22Rv1 (cell line): Measurements from ENCODE around the gene C11orf58.

ENCODE experiments used
- H3K27ac ChIP-seq: fragments of 450-650 bp; 2 replicates; pipeline ENCODE4 v1.5.1; 2017
- ZFX ChIP-seq: fragments of 450-650 bp; IDR thresholded peaks from 2 replicates; pipeline ENCODE4 v1.6.1; 2017; ENCODE audit warnings: antibody characterized with exemption, borderline replicate concordance
- TF ChIP-seq, protein P1 (sequence below): fragments of 450-650 bp; IDR thresholded peaks from 2 replicates; pipeline ENCODE4 v1.5.1; 2017; ENCODE audit warnings: mild to moderate bottlenecking

Gene C11orf58

DNA sequence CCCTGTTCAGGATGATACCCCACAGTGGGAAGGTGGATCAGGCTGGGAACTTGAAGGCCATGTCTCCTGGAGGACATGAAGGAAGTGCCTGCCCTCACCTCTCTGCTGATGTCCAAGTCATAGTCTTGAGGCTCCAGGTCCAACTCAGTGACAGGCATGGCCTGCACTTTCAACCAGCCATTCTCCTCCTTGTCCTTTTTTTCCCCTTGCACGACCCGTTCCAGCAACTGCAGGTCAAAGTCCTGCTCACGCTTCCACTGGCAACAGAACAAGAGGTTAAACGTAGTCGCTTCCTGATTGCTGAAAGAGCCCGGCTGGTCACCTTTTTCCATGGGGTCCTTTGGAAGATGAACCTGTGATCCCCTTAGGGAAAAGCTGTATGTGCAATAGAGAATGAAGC lies 47.7 kb downstream of the C11orf58 start:
- no peak overlapping the region for H3K27ac ChIP-seq
- TF ChIP-seq, protein P1, sequence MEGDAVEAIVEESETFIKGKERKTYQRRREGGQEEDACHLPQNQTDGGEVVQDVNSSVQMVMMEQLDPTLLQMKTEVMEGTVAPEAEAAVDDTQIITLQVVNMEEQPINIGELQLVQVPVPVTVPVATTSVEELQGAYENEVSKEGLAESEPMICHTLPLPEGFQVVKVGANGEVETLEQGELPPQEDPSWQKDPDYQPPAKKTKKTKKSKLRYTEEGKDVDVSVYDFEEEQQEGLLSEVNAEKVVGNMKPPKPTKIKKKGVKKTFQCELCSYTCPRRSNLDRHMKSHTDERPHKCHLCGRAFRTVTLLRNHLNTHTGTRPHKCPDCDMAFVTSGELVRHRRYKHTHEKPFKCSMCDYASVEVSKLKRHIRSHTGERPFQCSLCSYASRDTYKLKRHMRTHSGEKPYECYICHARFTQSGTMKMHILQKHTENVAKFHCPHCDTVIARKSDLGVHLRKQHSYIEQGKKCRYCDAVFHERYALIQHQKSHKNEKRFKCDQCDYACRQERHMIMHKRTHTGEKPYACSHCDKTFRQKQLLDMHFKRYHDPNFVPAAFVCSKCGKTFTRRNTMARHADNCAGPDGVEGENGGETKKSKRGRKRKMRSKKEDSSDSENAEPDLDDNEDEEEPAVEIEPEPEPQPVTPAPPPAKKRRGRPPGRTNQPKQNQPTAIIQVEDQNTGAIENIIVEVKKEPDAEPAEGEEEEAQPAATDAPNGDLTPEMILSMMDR = no peak
- no peak for TF ChIP-seq ZFX

DNA sequence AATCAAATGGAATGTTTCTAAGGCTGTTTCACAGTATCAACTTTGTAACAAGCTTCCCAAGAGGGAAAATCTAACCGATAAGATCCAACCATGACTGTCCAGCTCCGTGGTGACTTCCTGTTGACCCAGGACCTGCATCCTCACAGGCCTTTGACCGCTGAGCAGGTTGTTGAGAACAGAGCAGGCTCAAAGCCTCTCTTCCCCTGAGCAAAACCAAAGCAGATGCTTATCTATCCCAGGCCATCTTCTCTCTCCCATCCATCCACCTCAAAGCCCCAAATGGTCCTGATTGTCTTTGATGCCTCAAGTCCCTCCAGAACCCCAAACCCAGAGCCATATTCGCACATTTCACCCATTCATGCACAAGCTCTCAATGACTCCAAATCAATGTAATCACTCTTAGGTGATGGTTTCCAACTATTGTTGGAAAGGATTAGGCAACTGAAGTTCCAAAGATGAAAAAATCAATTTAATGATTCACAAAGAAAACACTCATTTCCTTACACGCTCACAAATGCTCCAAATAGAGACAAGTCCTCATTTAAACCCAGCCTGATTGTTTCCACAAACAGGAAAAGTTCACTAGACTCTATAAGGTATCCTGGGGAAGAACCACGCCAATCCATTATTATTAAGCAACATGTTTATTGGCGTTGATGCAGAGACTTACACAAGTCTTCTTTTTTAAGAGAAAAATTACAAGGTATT lies 48.7 kb downstream of the C11orf58 start:
- no peak for TF ChIP-seq ZFX
- TF ChIP-seq, protein P1 = no peak
- no peak overlapping the region for H3K27ac ChIP-seq

DNA sequence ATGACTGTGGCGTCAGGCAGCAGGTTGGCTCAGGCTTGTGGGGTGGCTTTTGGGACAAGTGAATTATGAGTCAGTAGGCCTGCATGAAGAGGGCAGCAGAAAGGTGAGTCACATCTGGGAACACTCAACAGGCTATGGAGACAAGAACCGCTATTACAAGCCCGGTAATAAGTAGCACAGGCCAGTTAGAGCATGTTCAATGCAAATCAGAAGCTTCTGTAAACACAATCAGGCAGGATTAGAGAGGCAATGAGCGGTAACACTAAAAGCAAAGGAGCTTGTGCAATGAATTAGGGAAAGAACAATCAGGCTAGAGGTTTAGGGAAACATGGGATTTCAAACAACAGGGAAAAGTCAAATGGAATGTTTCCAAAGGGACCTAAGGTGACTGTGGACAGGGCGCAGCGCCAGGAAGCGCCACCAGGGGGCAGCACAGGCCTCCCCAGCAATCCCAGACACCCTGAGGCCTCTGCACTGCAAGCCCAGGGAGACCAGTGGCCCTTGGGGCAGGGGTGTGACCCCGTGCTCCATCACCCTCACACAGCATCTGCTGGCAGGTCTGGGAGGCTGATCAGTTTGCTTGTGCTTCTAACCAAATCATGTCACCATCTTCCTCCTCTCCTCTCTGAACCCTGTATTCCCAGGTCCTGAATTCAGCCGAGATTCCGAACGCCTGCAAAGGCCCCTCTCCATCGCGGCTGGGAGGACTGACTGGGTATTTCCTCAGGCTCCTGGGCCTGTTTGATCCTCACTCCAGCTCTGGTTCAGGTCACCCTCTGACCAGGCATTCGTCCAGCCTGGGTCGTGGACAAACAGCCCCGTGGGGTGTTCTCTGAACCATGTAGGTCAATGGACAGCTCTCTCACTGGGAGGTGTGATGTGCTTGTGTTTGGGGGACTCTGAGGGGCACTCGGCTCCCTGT lies 50.0 kb downstream of the C11orf58 start:
- H3K27ac ChIP-seq = no peak overlapping the region

DNA sequence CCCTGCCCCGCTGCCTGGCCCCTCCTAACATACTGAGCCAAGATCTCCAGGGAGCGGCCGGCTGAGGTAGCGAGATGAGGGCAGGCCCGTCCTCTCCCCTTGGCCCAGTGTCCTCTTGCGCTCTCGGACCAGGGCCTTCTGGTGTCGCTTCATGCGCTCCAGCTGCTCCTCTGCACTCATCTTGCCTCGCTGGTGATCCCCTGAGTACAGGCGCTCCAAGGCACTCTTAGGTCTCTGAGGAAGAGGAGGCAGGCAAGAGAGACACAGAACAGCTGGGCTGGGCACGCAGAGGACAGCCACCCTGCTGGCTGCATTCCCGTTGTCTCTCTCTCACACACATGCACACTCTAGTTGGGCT lies 50.6 kb downstream of the C11orf58 start:
- TF ChIP-seq, protein P1 = no peak
- no peak for TF ChIP-seq ZFX
- no peak overlapping the region for H3K27ac ChIP-seq

More for the DNA sequence above, 50.0 kb downstream of the C11orf58 start:
- no peak for TF ChIP-seq ZFX
- TF ChIP-seq, protein P1 = peak; percentile 98

DNA sequence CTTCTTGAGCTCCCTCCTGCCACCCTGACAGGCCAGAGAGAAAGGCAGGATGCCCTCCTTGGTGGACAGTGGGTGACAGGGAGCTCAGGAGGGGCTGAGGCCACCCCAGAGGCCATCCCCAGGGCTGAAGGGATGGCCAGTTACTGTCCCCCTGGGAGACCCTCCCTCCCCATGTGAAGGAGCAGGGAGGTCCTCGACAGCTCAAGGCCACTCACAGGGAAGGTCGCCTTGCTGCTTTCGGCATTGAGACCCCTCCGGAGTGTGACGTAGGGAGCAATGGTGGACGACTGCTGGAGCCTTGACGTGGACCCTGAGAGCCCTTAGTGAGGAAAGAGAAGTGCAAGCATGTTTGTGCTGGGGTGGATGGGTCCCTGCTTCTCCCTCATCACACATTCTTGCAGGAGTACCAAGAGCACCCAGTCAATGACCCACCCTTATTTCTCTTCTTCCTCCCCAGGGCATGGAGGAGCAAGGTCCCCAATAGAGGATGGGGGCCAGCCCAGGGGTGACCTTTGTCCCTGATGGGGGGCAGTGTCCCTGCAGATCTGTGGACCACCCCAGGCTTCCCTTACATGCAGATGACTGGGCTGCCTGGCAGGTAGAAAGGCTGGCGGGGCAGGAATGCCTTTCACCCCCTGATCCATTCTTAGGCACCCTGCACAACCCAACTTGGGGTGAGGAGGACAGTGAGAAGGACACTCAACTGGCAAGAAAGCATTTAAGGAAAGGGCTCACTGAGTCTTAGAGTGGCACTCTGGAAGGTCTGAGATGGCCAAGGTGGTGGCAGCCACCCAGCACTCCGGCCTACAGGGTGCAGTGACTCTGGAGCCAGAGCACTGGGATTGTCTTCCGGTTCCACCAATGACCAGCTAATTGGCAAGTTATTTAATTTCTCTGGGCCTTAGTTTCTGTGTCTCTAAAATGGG lies 51.4 kb downstream of the C11orf58 start:
- H3K27ac ChIP-seq = no peak overlapping the region
- TF ChIP-seq ZFX = no peak
- TF ChIP-seq, protein P1 = no peak

DNA sequence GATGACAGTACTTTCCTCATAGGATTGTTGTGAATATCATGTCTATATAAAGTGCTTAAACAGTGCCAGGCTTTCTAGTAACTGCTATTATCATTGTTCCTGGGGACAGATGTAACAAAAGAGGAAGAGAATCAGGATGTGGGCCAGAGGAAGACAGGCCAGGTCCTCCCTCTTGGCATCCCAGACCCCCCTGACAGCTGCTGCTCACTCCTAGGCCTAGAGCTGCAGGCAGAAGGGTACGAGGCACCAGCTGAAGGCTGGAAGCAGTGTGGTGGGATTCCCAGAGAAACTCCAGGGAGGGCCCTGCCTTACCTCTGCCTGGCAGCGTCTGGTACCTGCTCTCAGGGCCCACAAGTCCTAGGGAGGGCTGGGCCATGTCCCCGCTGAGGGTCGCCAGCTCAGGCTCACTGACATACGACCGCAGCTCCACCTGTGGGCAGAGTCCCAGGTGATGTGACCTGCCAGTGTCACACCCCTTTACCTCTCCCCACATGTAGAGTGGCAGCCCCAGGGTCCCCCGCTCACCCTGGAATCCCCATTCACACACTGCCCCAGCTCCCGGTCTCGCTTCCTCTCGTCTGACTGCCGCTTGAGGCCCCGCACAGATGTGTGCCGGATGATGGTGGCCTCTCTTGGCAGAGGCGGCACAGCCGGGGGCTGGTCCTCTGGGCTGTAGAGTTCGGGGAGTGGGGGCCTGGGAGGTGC lies 52.2 kb downstream of the C11orf58 start:
- no peak overlapping the region for H3K27ac ChIP-seq
- no peak for TF ChIP-seq ZFX
